Measurements from ENCODE around the gene MCF2L2. TPM values are rescaled to one million over a fixed set of nuclear protein-coding genes. Genes with fewer than 3 reads are reported as not detected.
A peak's percentile ranks its signal among the peaks of the same experiment; 100 is the strongest.
"Not testable (repeated sequence)": the region's sequence is repeated elsewhere in the genome, so short reads cannot be mapped to it uniquely, and the experiment has no call there.

MCF2L2 gene
- polyA plus RNA-seq, 1 donor = 2.4 TPM

DNA sequence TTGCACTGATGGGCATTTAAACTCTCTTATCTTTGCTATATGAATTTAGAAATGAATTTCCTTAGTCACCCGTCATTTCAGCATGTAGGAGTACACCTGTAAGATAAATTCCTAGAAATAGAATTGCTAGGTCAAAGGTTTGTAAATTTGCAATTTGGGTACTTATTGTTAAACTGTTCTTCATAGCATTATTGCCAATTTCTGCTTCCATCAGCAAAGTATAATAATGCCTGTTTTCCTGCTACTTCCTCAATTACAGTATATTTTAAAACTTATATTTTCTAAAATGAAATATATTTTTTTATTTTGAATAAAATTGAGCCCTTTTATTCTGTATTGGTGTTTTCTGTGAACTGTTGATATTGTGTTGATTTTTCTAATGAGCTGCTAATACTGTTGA is 16.3 kb upstream of the MCF2L2 start:
- Histone ChIP-seq H3K27ac (ENCODE audit: low read length) (no peak overlapping the region), H3K4me1 (ENCODE audit: control insufficient read depth, insufficient read depth, low read length) (peaks cover 11% of the 10 kb centered on the region), H3K36me3 (ENCODE audit: control insufficient read depth, insufficient read depth, low read length) (no peaks in the 10 kb centered on the region), H3K27me3 (ENCODE audit: control insufficient read depth, insufficient read depth, low read length) (no peaks in the 10 kb centered on the region), H3K9me3 (ENCODE audit: control insufficient read depth, low read depth, low read length) (peaks cover 6% of the 10 kb centered on the region), H3K4me3 (ENCODE audit: low read length) (no peak overlapping the region)
- DNase-seq = no peak
- no CpG with 5 or more reads among the region's 1 CpG for WGBS (ENCODE audit: insufficient coverage, low lambda C conversion rate)

DNA sequence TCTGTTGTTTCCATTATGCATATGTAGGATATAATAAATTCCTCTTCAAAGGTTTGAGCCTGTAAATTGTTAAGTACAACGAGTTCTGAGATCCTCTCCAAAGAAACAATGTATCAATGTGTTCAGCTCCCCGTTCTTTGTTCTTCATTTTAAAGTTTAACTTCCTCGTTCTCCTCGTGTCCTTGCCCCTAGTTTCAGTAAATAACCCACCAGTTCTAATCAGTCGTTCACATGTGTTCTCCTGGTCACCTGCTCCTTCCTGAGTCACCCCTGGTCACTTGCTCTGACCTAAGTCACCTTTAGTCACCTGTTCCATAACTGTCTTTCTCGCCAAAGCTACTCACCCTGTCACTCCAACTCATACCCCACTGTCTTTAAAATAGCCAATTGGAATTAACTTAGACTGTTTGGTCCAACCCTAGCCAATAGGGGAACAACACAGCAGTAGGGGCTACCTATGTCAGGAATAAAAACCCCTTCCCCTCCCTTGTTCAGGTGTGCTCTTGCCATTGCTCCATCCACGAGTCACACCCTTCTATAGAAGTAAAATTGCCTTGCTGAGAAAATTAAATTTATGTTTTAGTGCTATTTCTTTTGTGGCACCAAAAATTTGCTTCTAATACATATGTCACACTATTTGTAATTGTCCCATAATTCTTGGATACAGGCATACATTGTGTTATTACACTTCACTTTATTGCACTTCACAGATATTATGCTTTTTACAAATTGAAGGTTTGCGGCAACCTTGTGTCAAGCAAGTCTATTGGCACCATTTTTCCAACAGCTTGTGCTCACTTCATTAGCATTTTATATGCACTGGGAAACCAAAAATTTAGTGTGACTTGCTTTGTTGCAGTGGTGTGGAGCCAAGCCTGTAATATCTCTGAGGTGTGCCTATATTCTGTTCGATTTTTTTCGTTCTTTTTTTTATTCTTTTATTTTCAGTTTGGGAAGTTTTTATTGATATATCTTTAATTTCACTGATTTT is 15.3 kb upstream of the MCF2L2 start:
- H3K4me1 ChIP-seq (ENCODE audit: control insufficient read depth, insufficient read depth, low read length) = peaks cover under 1% of the 10 kb centered on the region
- H3K4me3 ChIP-seq (ENCODE audit: low read length) = no peak overlapping the region
- H3K27ac ChIP-seq (ENCODE audit: low read length) = no peak overlapping the region
- WGBS (ENCODE audit: insufficient coverage, low lambda C conversion rate) = 85% methylated on average over 8 of the region's 10 CpGs
- peaks cover 6% of the 10 kb centered on the region for H3K9me3 ChIP-seq (ENCODE audit: control insufficient read depth, low read depth, low read length)
- H3K36me3 ChIP-seq (ENCODE audit: control insufficient read depth, insufficient read depth, low read length) = no peaks in the 10 kb centered on the region
- DNase-seq = no peak
- H3K27me3 ChIP-seq (ENCODE audit: control insufficient read depth, insufficient read depth, low read length) = no peaks in the 10 kb centered on the region

DNA sequence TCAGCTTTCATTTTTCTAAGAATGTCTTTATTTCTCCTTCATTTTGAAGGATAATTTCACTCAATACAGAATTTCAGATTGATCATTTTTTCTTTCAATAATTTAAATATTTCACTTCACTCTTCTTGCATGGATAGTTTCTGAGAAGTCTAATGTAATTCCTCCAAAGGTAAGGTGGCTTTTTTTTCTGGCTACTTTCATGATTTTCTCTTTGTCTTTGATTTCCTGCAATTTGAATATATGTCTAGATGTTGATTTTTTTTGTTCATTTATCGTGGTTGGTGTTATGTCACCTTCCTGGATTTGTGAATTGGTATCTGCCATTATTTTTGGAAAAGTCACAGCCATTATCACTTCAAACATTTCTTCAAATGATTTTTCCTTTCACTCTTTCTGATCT is 14.6 kb upstream of the MCF2L2 start:
- 80% methylated on average over 1 of the region's 1 CpG for WGBS (ENCODE audit: insufficient coverage, low lambda C conversion rate)
- DNase-seq = no peak
- no peaks in the 10 kb centered on the region for H3K27me3 ChIP-seq (ENCODE audit: control insufficient read depth, insufficient read depth, low read length)
- H3K36me3 ChIP-seq (ENCODE audit: control insufficient read depth, insufficient read depth, low read length) = no peaks in the 10 kb centered on the region
- no peak overlapping the region for H3K4me3 ChIP-seq (ENCODE audit: low read length)
- no peak overlapping the region for H3K27ac ChIP-seq (ENCODE audit: low read length)
- no peaks in the 10 kb centered on the region for H3K4me1 ChIP-seq (ENCODE audit: control insufficient read depth, insufficient read depth, low read length)
- H3K9me3 ChIP-seq (ENCODE audit: control insufficient read depth, low read depth, low read length) = peaks cover 6% of the 10 kb centered on the region

DNA sequence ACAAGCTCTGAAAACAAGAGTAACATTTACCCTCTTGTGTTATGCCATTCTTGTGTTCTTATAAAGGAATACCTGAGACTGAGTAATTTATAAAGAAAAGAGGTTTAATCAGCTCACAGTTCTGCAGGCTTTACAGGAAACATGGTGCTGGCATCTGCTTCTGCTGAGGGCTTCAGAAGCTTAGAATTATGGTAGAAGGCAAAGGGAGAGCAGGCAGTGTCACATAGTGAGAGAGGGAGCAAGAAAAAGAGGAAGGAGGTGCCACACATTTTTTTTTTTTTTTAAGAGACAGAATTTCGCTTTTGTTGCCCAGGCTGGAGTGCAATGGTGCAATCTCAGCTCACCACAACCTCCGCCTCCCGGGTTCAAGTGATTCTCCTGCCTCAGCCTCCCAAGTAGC is 12.1 kb upstream of the MCF2L2 start:
- no CpG with 5 or more reads among the region's 3 CpGs for whole genome bisulfite sequencing (ENCODE audit: insufficient coverage, low lambda C conversion rate)
- not testable (repeated sequence) for H3K9me3 ChIP-seq (ENCODE audit: control insufficient read depth, low read depth, low read length); H3K36me3 ChIP-seq (ENCODE audit: control insufficient read depth, insufficient read depth, low read length); DNase-seq; H3K4me1 ChIP-seq (ENCODE audit: control insufficient read depth, insufficient read depth, low read length); H3K27me3 ChIP-seq (ENCODE audit: control insufficient read depth, insufficient read depth, low read length); H3K27ac ChIP-seq (ENCODE audit: low read length); H3K4me3 ChIP-seq (ENCODE audit: low read length)

DNA sequence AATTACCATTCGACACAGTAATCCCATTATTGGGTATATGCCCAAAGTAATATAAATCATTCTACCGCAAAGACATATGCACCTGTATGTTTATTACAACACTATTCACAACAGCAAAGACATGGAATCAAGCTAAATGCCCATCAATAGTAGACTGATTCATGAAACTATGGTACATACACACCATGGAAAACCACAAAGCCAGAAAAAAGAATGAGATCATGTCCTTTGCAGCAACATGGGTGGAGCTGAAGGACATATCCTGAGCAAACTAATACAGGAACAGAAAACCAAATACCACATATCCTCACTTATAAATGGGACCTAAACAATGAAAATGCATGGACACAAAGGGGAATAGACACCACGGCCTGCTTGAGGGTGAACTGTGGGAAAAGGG is 11.1 kb upstream of the MCF2L2 start:
- WGBS (ENCODE audit: insufficient coverage, low lambda C conversion rate) = 100% methylated on average over 1 of the region's 3 CpGs
- Histone ChIP-seq H3K9me3 (ENCODE audit: control insufficient read depth, low read depth, low read length) (peaks cover 6% of the 10 kb centered on the region), H3K27ac (ENCODE audit: low read length) (no peak overlapping the region), H3K4me1 (ENCODE audit: control insufficient read depth, insufficient read depth, low read length) (no peaks in the 10 kb centered on the region), H3K4me3 (ENCODE audit: low read length) (no peak overlapping the region), H3K36me3 (ENCODE audit: control insufficient read depth, insufficient read depth, low read length) (no peaks in the 10 kb centered on the region), H3K27me3 (ENCODE audit: control insufficient read depth, insufficient read depth, low read length) (peaks cover 2% of the 10 kb centered on the region)
- no peak for DNase-seq

DNA sequence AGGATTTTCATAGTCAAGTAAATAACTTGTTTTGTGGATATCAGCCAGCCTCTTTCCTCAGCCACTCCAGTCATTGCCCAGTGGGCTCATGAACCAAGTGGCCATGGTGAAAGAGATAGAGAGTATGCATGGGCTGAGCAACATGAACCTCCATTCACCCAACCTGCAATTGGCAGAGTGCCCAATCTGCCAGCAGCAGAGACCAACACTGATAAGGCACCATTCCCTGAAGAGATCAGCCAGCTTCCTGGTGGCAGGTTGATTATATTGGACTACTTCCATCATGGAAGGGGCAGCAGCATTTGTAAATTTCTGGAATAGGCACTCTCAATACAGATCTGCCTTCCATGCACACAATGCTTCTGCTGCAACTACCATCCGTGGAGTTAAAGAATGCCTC is 10.3 kb upstream of the MCF2L2 start:
- H3K4me1 ChIP-seq (ENCODE audit: control insufficient read depth, insufficient read depth, low read length) = no peaks in the 10 kb centered on the region
- no peaks in the 10 kb centered on the region for H3K36me3 ChIP-seq (ENCODE audit: control insufficient read depth, insufficient read depth, low read length)
- WGBS (ENCODE audit: insufficient coverage, low lambda C conversion rate) = no CpG with 5 or more reads among the region's 1 CpG
- H3K27me3 ChIP-seq (ENCODE audit: control insufficient read depth, insufficient read depth, low read length) = peaks cover 2% of the 10 kb centered on the region
- peaks cover 6% of the 10 kb centered on the region for H3K9me3 ChIP-seq (ENCODE audit: control insufficient read depth, low read depth, low read length)
- no peak overlapping the region for H3K27ac ChIP-seq (ENCODE audit: low read length)
- DNase-seq = peak in 1 of 2 donors; percentile 17
- no peak overlapping the region for H3K4me3 ChIP-seq (ENCODE audit: low read length)

DNA sequence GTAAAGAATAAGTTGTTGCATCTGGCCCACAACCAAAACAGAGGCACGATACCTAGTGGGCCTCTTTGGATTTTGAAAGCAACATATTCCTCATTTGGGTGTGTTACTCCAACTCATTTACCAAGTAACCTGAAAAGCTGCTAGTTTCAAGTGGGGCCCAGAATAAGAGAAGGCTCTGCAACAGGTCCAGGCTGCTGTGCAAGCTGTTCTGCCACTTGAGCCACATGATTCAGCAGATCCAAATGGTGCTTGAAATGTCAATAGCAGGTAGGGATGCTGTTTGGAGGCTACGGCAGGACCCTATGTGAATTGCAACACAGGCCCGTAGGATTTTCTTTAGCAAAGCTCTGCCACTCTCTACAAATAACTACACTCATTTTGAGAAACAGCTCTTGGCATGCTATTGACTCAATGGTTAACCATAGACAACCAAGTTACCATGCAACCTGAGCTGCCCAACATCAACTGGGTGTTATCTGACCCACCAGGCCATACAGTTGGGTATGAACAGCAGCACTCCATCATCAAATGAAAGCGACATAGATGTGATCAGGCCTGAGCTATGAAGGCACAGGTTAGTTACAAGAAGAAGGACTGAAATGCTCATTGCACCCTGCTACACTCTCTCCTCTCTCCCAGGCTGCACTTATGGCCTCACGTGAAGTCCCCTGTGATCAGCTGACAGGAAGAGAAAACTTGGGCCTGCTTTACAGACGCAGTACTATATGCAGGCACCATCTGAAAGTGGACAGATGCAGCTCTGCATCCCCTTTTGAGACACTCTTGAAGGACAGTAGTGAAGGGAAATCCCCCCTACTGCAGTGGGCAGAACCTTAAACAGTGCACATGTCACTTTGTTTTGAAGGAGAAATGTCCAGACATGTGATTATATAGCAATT is 9.5 kb upstream of the MCF2L2 start:
- H3K4me1 ChIP-seq (ENCODE audit: control insufficient read depth, insufficient read depth, low read length) = no peaks in the 10 kb centered on the region
- H3K9me3 ChIP-seq (ENCODE audit: control insufficient read depth, low read depth, low read length) = peaks cover 2% of the 10 kb centered on the region
- no peak for DNase-seq
- H3K27me3 ChIP-seq (ENCODE audit: control insufficient read depth, insufficient read depth, low read length) = peaks cover 4% of the 10 kb centered on the region
- H3K36me3 ChIP-seq (ENCODE audit: control insufficient read depth, insufficient read depth, low read length) = no peaks in the 10 kb centered on the region
- WGBS (ENCODE audit: insufficient coverage, low lambda C conversion rate) = no CpG with 5 or more reads among the region's 6 CpGs
- no peak overlapping the region for H3K27ac ChIP-seq (ENCODE audit: low read length)
- no peak overlapping the region for H3K4me3 ChIP-seq (ENCODE audit: low read length)

DNA sequence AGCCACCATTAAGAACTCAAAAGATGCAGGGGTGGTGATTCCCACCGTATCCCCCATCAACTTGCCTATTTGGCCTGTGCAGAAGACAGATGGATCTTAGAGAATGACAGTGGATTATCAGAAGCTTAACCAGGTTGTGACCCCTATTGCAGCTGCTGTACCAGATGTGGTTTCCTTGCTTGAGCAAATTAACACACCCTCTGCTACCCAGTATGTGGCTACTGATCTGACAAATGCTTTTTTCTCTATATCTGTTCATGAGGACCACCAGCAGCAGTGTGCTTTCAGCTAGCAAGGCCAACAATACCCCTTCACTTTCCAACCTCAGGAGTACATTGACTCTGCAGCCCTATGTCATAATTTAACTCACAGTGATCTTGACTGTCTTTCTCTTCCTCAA is 8.6 kb upstream of the MCF2L2 start:
- no peak for DNase-seq
- Histone ChIP-seq H3K4me1 (ENCODE audit: control insufficient read depth, insufficient read depth, low read length) (no peaks in the 10 kb centered on the region), H3K36me3 (ENCODE audit: control insufficient read depth, insufficient read depth, low read length) (no peaks in the 10 kb centered on the region), H3K27ac (ENCODE audit: low read length) (no peak overlapping the region), H3K4me3 (ENCODE audit: low read length) (no peak overlapping the region), H3K27me3 (ENCODE audit: control insufficient read depth, insufficient read depth, low read length) (peaks cover 8% of the 10 kb centered on the region), H3K9me3 (ENCODE audit: control insufficient read depth, low read depth, low read length) (peaks cover under 1% of the 10 kb centered on the region)
- no CpG with 5 or more reads among the region's 1 CpG for WGBS (ENCODE audit: insufficient coverage, low lambda C conversion rate)

DNA sequence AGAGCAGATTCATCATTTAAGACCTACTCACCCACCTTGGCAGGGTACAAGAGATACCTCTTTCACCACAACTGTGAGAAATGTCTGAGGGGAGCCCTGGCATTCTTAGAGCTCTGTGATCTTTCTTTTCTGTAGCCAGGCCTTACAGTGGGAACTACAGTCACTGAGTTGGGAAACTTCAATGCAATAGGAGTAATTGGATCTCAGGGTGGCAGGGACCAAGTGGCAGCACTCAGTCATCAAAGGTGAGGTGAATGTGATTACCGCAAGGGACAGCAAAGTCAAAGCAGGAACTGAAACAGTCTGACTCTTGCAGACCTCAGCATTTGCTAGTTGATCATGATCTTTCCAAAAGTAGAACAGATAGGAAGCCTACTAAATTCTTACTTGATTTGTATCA is 7.2 kb upstream of the MCF2L2 start:
- Histone ChIP-seq H3K4me3 (ENCODE audit: low read length) (no peak overlapping the region), H3K27me3 (ENCODE audit: control insufficient read depth, insufficient read depth, low read length) (peaks cover 17% of the 10 kb centered on the region), H3K9me3 (ENCODE audit: control insufficient read depth, low read depth, low read length) (no peaks in the 10 kb centered on the region), H3K27ac (ENCODE audit: low read length) (no peak overlapping the region), H3K36me3 (ENCODE audit: control insufficient read depth, insufficient read depth, low read length) (no peaks in the 10 kb centered on the region), H3K4me1 (ENCODE audit: control insufficient read depth, insufficient read depth, low read length) (no peaks in the 10 kb centered on the region)
- no CpG with 5 or more reads among the region's 1 CpG for WGBS (ENCODE audit: insufficient coverage, low lambda C conversion rate)
- DNase-seq = no peak

DNA sequence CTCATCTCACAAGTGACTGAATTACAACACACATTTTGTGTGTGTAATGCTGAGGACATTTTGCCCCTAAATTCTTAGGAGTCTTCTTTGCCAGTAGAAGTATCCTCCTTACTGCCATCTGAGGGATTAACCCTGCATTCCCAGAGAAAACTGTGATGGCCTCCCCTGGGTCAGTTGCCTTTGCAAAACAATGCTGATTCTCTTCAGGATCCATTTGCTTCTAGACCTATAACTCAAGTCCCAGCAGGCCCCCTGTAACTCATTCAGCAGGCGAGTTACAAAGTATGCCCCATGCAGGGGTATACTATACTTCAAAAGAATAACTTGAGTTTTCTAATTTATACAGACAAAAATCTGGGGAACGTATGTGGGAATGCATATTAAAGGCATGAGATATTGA is 6.6 kb upstream of the MCF2L2 start:
- Histone ChIP-seq H3K27ac (ENCODE audit: low read length) (no peak overlapping the region), H3K9me3 (ENCODE audit: control insufficient read depth, low read depth, low read length) (no peaks in the 10 kb centered on the region), H3K36me3 (ENCODE audit: control insufficient read depth, insufficient read depth, low read length) (no peaks in the 10 kb centered on the region), H3K27me3 (ENCODE audit: control insufficient read depth, insufficient read depth, low read length) (peaks cover 18% of the 10 kb centered on the region), H3K4me1 (ENCODE audit: control insufficient read depth, insufficient read depth, low read length) (no peaks in the 10 kb centered on the region), H3K4me3 (ENCODE audit: low read length) (no peak overlapping the region)
- WGBS (ENCODE audit: insufficient coverage, low lambda C conversion rate) = no CpG with 5 or more reads among the region's 2 CpGs
- no peak for DNase-seq
